K562 (cell line): Measurements from ENCODE around the gene CEMP1. TPM values are rescaled to one million over a fixed set of nuclear protein-coding genes. Genes with fewer than 3 reads are reported as not detected.
A peak's percentile ranks its signal among the peaks of the same experiment; 100 is the strongest.

Experiments used
- BHLHE40 ChIP-seq: IDR thresholded peaks from 2 replicates; pipeline ENCODE4 v1.6.1; 2011; ENCODE audit warnings: low read length, improper control_type of control experiment
- CBFA2T2 ChIP-seq: fragments of 450-650 bp; conservative IDR thresholded peaks from 2 replicates; pipeline ENCODE4 v1.6.1; 2017; ENCODE audit warnings: mild to moderate bottlenecking
- HIVEP1 ChIP-seq: fragments of 250-450 bp; sonication (Bioruptor Pico); IDR thresholded peaks from 2 replicates; pipeline ENCODE4 v1.4.0; 2020; ENCODE audit warnings: mild to moderate bottlenecking
- JUN ChIP-seq, 2 experiments: sonication (generic) in 1 of 2; formaldehyde crosslinking in 1 of 2; IDR thresholded peaks; 2 replicates each; pipeline versions ENCODE4 v1.6.1 to v1.8.0; 2012 to 2022; ENCODE audit warnings: borderline replicate concordance in 2 of 2, mild to moderate bottlenecking in 2 of 2, improper control_type of control experiment in 1 of 2, low read depth in 1 of 2, low read length in 1 of 2, missing genetic modification reagents in 1 of 2
- MEF2A ChIP-seq: IDR thresholded peaks from 2 replicates; pipeline ENCODE4 v1.6.1; 2011; ENCODE audit warnings: low read depth, mild to moderate bottlenecking, low read length, moderate library complexity; ENCODE audit not compliant: control insufficient read depth
- MYNN ChIP-seq, 2 experiments: sonication (generic); formaldehyde crosslinking in 1 of 2; IDR thresholded peaks; 2 replicates each; pipeline versions ENCODE4 v1.5.0 to v1.6.1; 2016 to 2020; ENCODE audit warnings: antibody characterized with exemption in 1 of 2, missing genetic modification reagents in 1 of 2
- RAD21 ChIP-seq, 2 experiments: fragments of 250-450 bp in 1 of 2; fragments of 450-650 bp in 1 of 2; sonication (Bioruptor Pico) in 1 of 2; formaldehyde crosslinking in 1 of 2; IDR thresholded peaks in 1 of 2; conservative IDR thresholded peaks in 1 of 2; 2 replicates each; pipeline versions ENCODE4 v1.4.0 to v1.8.0; 2020 to 2022; ENCODE audit warnings: mild to moderate bottlenecking in 2 of 2, moderate library complexity in 1 of 2
- RAD51 ChIP-seq: fragments of 450-650 bp; IDR thresholded peaks from 2 replicates; pipeline ENCODE4 v1.7.1; 2016; ENCODE audit warnings: low read depth, mild to moderate bottlenecking, borderline replicate concordance
- RBBP5 ChIP-seq: fragments of 200-600 bp; sonication (generic); IDR thresholded peaks from 2 replicates; pipeline ENCODE4 v1.6.1; 2012; ENCODE audit warnings: borderline replicate concordance, mild to moderate bottlenecking, low read length, control low read depth, inconsistent platforms; ENCODE audit not compliant: insufficient read depth, poor library complexity, severe bottlenecking
- RCOR1 ChIP-seq, 2 experiments: IDR thresholded peaks; 2 replicates each; pipeline ENCODE4 v1.6.1; 2012; ENCODE audit warnings: low read depth in 2 of 2, low read length in 2 of 2, borderline replicate concordance in 1 of 2, improper control_type of control experiment in 1 of 2
- SMAD1 ChIP-seq: fragments of 150-350 bp; IDR thresholded peaks from 2 replicates; pipeline ENCODE4 v1.6.1; 2014; ENCODE audit warnings: low read length, low read depth; ENCODE audit not compliant: partially characterized antibody
- SP1 ChIP-seq: sonication (generic); formaldehyde crosslinking; IDR thresholded peaks from 2 replicates; pipeline ENCODE4 v1.8.1; 2022; ENCODE audit warnings: mild to moderate bottlenecking, missing genetic modification reagents
- SREBF1 ChIP-seq: fragments of 150-350 bp; IDR thresholded peaks from 2 replicates; pipeline ENCODE4 v1.6.1; 2014; ENCODE audit warnings: antibody characterized with exemption, low read depth, low read length, borderline replicate concordance
- TBL1XR1 ChIP-seq, 2 experiments: IDR thresholded peaks; 2 replicates each; pipeline ENCODE4 v1.6.1; 2012; ENCODE audit warnings: improper control_type of control experiment in 2 of 2, low read length in 2 of 2, mild to moderate bottlenecking in 1 of 2
- YY1 ChIP-seq, 3 experiments: IDR thresholded peaks; 2 replicates each; pipeline ENCODE4 v1.6.1; 2011; ENCODE audit warnings: low read length in 2 of 3, mild to moderate bottlenecking in 2 of 3, moderate library complexity in 2 of 3, borderline replicate concordance in 1 of 3, control low read depth in 1 of 3, low read depth in 1 of 3; ENCODE audit not compliant: insufficient read depth in 3 of 3, insufficient replicate concordance in 2 of 3, control insufficient read depth in 1 of 3, insufficient read length in 1 of 3; ENCODE audit errors: extremely low read depth in 1 of 3
- ZBED1 ChIP-seq: IDR thresholded peaks from 2 replicates; pipeline ENCODE4 v1.6.1; 2014
- ZNF263 ChIP-seq: sonication (generic); formaldehyde crosslinking; IDR thresholded peaks from 2 replicates; pipeline ENCODE4 v1.8.0; 2022; ENCODE audit warnings: mild to moderate bottlenecking, missing genetic modification reagents, borderline replicate concordance
- polyA plus RNA-seq, 8 experiments: library from polyadenylated mRNA; depleted of rRNA in 4 of 8; stranded (reverse) in 5 of 8; unstranded in 3 of 8; fragments of >200 nt; fragmentation: Nextera tagmentation in 2 of 8; fragmentation: Illumina TruSeq in 1 of 8; extraction: Ambion mirVana in 2 of 8; extraction: Trizol in 1 of 8; gene quantifications; 2 replicates each; pipeline versions ENCODE4 v1.2.1 to v1.2.3, GENCODE V29; 2011 to 2014; ENCODE audit warnings: inconsistent platforms in 1 of 8, missing spikeins in 1 of 8
- total RNA-seq, 7 experiments: library from RNA; depleted of rRNA in 6 of 7; stranded (reverse); fragments of >200 nt in 6 of 7; fragmentation: Illumina TruSeq in 2 of 7; extraction: Trizol in 2 of 7; gene quantifications; 2 replicates each; pipeline versions ENCODE4 v1.2.1 to v1.2.3, GENCODE V29; 2011 to 2021; ENCODE audit warnings: low replicate concordance in 1 of 7
- TF ChIP-seq, protein P1 (sequence below): fragments of 450-650 bp; IDR thresholded peaks from 2 replicates; pipeline ENCODE4 v1.6.1; 2016; ENCODE audit warnings: mild to moderate bottlenecking
- TF ChIP-seq, protein P2 (sequence below): fragments of 450-650 bp; formaldehyde crosslinking; IDR thresholded peaks from 2 replicates; pipeline ENCODE4 v1.4.0; 2020; ENCODE audit warnings: mild to moderate bottlenecking, mixed read lengths
- TF ChIP-seq, protein P3 (sequence below): fragments of 250-450 bp; sonication (Bioruptor Pico); IDR thresholded peaks from 2 replicates; pipeline ENCODE4 v1.8.0; 2021; ENCODE audit warnings: borderline replicate concordance, mild to moderate bottlenecking, moderate library complexity; ENCODE audit not compliant: poor library complexity, severe bottlenecking

CEMP1 gene
- total and polyA plus RNA-seq, 9 of the 15 experiments (the other 6 are each of a cell fraction or from before 2014, with no cell fraction given), result 0.05 to 0.45 TPM; not detected in 7

DNA sequence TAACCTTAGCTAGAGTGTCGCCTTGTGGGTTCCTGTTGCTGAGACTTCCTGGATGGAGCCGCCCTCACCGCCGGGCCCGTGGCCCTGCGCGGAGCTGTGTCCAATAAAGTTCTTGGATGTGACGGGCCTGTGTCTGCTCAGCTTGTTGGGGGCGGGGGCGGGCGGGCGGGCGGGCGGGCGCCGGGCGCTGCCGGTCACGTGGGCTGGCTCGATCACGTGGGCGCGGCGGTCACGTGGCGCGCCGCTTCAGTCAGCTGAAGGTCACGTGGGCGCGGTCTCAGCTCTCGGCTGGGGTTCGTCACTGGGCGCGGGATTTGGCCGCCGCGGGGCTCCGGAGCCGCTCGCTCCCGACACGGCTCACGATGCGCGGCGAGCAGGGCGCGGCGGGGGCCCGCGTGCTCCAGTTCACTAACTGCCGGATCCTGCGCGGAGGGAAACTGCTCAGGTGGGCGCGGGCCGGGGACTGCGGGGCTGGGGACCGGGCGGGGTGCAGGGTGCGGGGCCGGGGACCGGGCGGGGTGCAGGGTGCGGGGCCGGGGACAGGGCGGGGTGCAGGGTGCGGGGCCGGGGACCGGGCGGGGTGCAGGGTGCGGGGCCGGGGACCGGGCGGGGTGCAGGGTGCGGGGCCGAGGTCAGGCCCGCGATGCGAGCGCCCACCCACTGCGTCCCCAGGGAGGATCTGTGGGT lies 11.0 kb downstream of the CEMP1 start, which contains the start of gene AMDHD2 (continued):
- TF ChIP-seq, protein P1, sequence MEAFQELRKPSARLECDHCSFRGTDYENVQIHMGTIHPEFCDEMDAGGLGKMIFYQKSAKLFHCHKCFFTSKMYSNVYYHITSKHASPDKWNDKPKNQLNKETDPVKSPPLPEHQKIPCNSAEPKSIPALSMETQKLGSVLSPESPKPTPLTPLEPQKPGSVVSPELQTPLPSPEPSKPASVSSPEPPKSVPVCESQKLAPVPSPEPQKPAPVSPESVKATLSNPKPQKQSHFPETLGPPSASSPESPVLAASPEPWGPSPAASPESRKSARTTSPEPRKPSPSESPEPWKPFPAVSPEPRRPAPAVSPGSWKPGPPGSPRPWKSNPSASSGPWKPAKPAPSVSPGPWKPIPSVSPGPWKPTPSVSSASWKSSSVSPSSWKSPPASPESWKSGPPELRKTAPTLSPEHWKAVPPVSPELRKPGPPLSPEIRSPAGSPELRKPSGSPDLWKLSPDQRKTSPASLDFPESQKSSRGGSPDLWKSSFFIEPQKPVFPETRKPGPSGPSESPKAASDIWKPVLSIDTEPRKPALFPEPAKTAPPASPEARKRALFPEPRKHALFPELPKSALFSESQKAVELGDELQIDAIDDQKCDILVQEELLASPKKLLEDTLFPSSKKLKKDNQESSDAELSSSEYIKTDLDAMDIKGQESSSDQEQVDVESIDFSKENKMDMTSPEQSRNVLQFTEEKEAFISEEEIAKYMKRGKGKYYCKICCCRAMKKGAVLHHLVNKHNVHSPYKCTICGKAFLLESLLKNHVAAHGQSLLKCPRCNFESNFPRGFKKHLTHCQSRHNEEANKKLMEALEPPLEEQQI, result no peak
- TF ChIP-seq BHLHE40 (peak; percentile 98), SMAD1 (peak; percentile 36), RAD51 (peak; percentile 98), TBL1XR1 (IDR thresholded peaks at IDR 0.05; ENCODE audit: low read length in 2 of 2) (no peak), CBFA2T2 (peak; percentile 96), HIVEP1 (no peak), MYNN (IDR thresholded peaks at IDR 0.05) (peak; percentile 92), MYNN (CRISPR knock-in tag; IDR thresholded peaks at IDR 0.05) (no peak), ZBED1 (peak; percentile 73; the same call in 1 of the 2 replicates), RCOR1 (IDR thresholded peaks at IDR 0.05; ENCODE audit: borderline replicate concordance in 1 of 2, low read depth in 2 of 2, low read length in 2 of 2) (peak in 1 of 2 experiments; percentile 81; a peak in 1 of 4 replicates), ZNF263 (CRISPR knock-in tag) (no peak; the same call in 1 of the 2 replicates), RAD21 (CRISPR knock-in tag; conservative IDR thresholded peaks at IDR 0.05 in 1 of 2, IDR thresholded peaks at IDR 0.05 in 1 of 2) (0 out of 4 replicates have a peak, but pooled peaks of 1 of the 2 experiments have one; percentile 4), RBBP5 (peak; percentile 54), SREBF1 (peak; percentile 77; the same call in 1 of the 2 replicates), JUN (IDR thresholded peaks at IDR 0.05; ENCODE audit: borderline replicate concordance, low read depth, low read length) (peak; percentile 62; the same call in 1 of the 2 replicates), JUN (CRISPR knock-in tag; IDR thresholded peaks at IDR 0.05; ENCODE audit: borderline replicate concordance) (no peak), SP1 (CRISPR knock-in tag) (no peak), YY1 (IDR thresholded peaks at IDR 0.05; ENCODE audit: borderline replicate concordance in 1 of 3, control insufficient read depth in 1 of 3, extremely low read depth in 1 of 3, insufficient read depth in 3 of 3, insufficient read length in 1 of 3, insufficient replicate concordance in 2 of 3, low read depth in 1 of 3, low read length in 2 of 3) (peak in 1 of 3 experiments; percentile 56), MEF2A (0 out of 2 replicates have a peak, but pooled peaks have one; percentile 19)
- TF ChIP-seq, protein P2, sequence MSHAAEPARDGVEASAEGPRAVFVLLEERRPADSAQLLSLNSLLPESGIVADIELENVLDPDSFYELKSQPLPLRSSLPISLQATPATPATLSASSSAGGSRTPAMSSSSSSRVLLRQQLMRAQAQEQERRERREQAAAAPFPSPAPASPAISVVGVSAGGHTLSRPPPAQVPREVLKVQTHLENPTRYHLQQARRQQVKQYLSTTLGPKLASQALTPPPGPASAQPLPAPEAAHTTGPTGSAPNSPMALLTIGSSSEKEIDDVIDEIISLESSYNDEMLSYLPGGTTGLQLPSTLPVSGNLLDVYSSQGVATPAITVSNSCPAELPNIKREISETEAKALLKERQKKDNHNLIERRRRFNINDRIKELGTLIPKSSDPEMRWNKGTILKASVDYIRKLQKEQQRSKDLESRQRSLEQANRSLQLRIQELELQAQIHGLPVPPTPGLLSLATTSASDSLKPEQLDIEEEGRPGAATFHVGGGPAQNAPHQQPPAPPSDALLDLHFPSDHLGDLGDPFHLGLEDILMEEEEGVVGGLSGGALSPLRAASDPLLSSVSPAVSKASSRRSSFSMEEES, result peak; percentile 97
- TF ChIP-seq, protein P3, sequence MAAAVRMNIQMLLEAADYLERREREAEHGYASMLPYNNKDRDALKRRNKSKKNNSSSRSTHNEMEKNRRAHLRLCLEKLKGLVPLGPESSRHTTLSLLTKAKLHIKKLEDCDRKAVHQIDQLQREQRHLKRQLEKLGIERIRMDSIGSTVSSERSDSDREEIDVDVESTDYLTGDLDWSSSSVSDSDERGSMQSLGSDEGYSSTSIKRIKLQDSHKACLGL (CRISPR knock-in tag), result peak; percentile 50
